Uterus (tissue), 4 donors: ENCODE results near the gene DCBLD2. TPM values are rescaled to one million over a fixed set of nuclear protein-coding genes. Genes with fewer than 3 reads are reported as not detected.

Source experiments
- DNase-seq, 2 donors: peaks; one replicate each; pipeline ENCODE4 v3.0.0-alpha.2; 2019 to 2020
- H3K27ac ChIP-seq, 2 donors: fragments of 200-600 bp; sonication (generic); 1 replicate in 1 of 2; 2 replicates in 1 of 2; pipeline ENCODE4 v1.5.1; 2016 to 2018
- H3K27me3 ChIP-seq, 2 donors: fragments of 200-600 bp; sonication (generic); one replicate each; pipeline ENCODE4 v1.5.1; 2018 to 2019; ENCODE audit warnings: control low read depth in 1 of 2
- H3K36me3 ChIP-seq, 2 donors: fragments of 200-600 bp; sonication (generic); one replicate each; pipeline ENCODE4 v1.5.1; 2019; ENCODE audit warnings: control low read depth in 1 of 2
- H3K4me1 ChIP-seq, 2 donors: fragments of 200-600 bp; sonication (generic); one replicate each; pipeline ENCODE4 v1.5.1; 2018 to 2019; ENCODE audit warnings: control low read depth in 1 of 2
- H3K4me3 ChIP-seq, 2 donors: fragments of 200-600 bp; sonication (generic); 1 replicate in 1 of 2; 2 replicates in 1 of 2; pipeline ENCODE4 v1.5.1; 2018 to 2019; ENCODE audit warnings: mild to moderate bottlenecking in 1 of 2
- H3K9me3 ChIP-seq, 2 donors: fragments of 200-600 bp; sonication (generic); one replicate each; pipeline ENCODE4 v1.5.1; 2019; ENCODE audit warnings: control low read depth in 1 of 2
- POLR2A ChIP-seq, 2 donors: fragments of 450-650 bp; IDR thresholded peaks; one replicate each; pipeline ENCODE4 v1.6.1; 2016; ENCODE audit warnings: antibody characterized with exemption in 2 of 2, mild to moderate bottlenecking in 1 of 2, moderate library complexity in 1 of 2
- intact Hi-C: fragments of 100-400 bp; cut with DNase I; formaldehyde crosslinking; loops from one replicate; pipeline ENCODE4 v1.15.1; 2023; ENCODE audit warnings: low total_unique reads
- total RNA-seq, 4 donors: library from RNA; depleted of rRNA in 3 of 4; stranded (reverse); fragments of >200 nt in 3 of 4; gene quantifications; one replicate each; pipeline versions ENCODE4 v1.1.0 to v1.2.4, GENCODE V29; 2014 to 2023
- TF ChIP-seq, protein P1 (sequence below), 4 experiments: fragments of 200-600 bp in 2 of 4; fragments of 450-650 bp in 2 of 4; sonication (generic) in 2 of 4; IDR thresholded peaks; one replicate each; pipeline ENCODE4 v1.5.1; 2016 to 2019; ENCODE audit warnings: antibody characterized with exemption in 4 of 4, mild to moderate bottlenecking in 2 of 4, moderate library complexity in 1 of 4
- donor health status: DM: yes; HTN: yes; CAD: no.

The DCBLD2 gene
- total RNA-seq, 4 donors from 2014 or later = 27.4 to 60.1 (median 40.9) TPM

DNA sequence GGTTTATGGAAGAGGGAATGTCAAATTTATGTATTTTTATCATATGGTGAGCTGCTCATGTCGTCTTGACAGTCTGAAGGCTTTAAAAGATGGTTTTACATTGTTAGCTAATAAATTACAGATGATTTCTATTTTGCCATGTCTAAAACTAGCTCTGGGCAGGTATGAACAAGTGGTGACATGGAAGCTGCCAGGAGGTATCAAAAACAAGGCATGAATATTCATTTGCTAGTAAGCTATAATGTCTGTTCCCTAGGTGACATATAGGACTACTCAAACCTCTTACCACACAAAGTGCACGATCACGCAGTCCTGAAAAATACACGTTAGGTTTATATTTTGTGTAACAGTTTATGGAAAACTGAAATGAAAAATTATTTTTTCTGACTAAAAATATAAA, 103.6 kb downstream of the DCBLD2 start:
- Histone ChIP-seq H3K36me3 (no peaks in the 10 kb centered on the region), H3K4me3 (no peak overlapping the region), H3K9me3 (no peaks in the 10 kb centered on the region), H3K4me1 (no peaks in the 10 kb centered on the region), H3K27ac (no peak overlapping the region), H3K27me3 (no peaks in the 10 kb centered on the region)
- TF ChIP-seq, protein P1, sequence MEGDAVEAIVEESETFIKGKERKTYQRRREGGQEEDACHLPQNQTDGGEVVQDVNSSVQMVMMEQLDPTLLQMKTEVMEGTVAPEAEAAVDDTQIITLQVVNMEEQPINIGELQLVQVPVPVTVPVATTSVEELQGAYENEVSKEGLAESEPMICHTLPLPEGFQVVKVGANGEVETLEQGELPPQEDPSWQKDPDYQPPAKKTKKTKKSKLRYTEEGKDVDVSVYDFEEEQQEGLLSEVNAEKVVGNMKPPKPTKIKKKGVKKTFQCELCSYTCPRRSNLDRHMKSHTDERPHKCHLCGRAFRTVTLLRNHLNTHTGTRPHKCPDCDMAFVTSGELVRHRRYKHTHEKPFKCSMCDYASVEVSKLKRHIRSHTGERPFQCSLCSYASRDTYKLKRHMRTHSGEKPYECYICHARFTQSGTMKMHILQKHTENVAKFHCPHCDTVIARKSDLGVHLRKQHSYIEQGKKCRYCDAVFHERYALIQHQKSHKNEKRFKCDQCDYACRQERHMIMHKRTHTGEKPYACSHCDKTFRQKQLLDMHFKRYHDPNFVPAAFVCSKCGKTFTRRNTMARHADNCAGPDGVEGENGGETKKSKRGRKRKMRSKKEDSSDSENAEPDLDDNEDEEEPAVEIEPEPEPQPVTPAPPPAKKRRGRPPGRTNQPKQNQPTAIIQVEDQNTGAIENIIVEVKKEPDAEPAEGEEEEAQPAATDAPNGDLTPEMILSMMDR (IDR thresholded peaks at IDR 0.05) = no peak
- TF ChIP-seq POLR2A (IDR thresholded peaks at IDR 0.05) = no peak
- intact Hi-C loops = no loop called here
- DNase-seq = no peak

DNA sequence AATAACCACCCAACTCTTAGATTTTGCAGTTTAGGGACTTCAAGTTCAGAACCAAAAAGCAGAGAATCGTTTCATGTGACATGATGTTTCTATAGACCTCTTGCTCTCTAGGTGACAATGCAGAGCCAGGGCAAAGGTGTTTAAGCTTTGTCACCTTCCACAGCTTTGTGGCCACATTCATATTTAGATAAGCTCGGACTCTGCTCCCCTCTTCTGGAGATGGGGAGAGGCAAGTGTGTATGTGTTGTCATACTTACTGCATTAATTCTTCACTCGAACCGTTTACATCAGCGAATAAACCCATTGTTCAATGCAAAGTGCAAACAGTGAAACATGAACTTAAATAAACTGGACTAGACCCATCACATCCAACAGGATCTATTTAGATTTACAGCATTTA, 105.2 kb downstream of the DCBLD2 start:
- no peak overlapping the region for H3K4me3 ChIP-seq
- intact Hi-C loops = no loop called here
- TF ChIP-seq POLR2A (IDR thresholded peaks at IDR 0.05) = no peak
- TF ChIP-seq, protein P1 (IDR thresholded peaks at IDR 0.05) = no peak

DNA sequence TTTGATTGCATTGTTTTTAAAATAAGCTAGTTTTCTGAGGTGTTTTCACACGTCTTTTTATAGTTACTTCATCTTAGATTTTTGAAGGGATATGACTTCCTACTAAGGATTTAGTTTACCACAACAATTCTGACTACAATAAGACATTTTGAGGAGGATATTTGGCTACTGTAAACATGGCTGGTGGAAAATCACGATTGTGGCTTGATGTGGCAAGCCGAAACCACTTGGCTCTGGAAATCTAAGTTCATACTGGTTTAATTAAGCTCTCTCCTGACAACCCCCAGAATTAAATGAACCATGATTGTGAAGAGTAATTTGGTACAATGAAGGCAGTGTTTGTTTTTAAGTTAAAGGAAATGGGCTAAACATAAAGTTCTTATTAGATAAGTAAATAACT, 107.5 kb downstream of the DCBLD2 start:
- DNase-seq = no peak
- Histone ChIP-seq H3K36me3 (no peaks in the 10 kb centered on the region), H3K4me1 (no peaks in the 10 kb centered on the region), H3K27ac (no peak overlapping the region), H3K27me3 (no peaks in the 10 kb centered on the region), H3K9me3 (no peaks in the 10 kb centered on the region), H3K4me3 (no peak overlapping the region)
- intact Hi-C loops = no loop called here
- TF ChIP-seq POLR2A (IDR thresholded peaks at IDR 0.05) = no peak
- TF ChIP-seq, protein P1 (IDR thresholded peaks at IDR 0.05) = no peak

More for the DNA sequence above, 105.2 kb downstream of the DCBLD2 start:
- H3K9me3 ChIP-seq = no peaks in the 10 kb centered on the region
- no peaks in the 10 kb centered on the region for H3K27me3 ChIP-seq
- no peak for DNase-seq
- H3K4me1 ChIP-seq = no peaks in the 10 kb centered on the region
- no peak overlapping the region for H3K27ac ChIP-seq
- no peaks in the 10 kb centered on the region for H3K36me3 ChIP-seq

DNA sequence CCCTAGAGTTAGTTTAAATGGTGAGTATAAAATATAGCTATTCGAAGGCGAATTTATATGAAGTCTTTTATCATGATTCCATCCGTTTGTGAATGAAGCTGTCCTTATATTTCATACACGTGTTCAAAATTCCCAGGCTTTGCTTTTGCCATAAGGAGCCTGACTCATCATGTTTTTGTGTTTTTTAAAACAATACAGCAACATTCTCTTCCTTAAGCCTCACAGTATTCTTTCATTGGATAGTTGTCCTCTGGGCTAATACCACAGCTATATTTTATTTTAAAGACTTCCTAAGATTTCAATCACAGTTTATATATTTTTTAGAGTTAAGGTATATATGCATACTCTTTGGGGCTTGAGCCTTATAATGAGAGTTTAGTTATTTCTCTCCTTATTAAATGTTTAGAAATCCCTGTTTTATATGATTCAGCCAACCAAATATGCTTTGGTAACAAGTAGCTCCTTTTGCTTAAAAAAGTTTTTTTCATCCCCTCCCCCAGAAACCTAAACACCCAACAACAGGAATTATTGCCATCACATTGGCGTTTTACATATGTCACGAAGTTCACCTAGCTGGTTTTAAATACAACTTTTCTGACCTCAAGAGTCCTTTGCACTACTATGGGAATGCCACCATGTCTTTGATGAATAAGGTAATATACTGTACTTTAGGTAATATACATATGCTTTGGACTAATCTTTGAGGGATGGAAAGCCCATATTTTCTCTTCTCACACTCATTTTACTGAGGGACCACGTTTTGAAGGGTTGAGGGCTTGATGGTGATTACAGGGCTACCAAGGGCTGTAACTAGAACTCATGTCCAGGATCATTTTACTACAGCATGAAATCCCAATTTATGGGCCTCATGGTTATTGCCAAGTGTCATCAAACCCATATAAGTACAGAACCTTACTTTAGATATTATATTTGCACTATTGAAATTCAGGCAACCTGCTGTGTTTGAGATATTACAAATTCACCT, 109.9 kb downstream of the DCBLD2 start:
- no peak overlapping the region for H3K27ac ChIP-seq
- no peak for DNase-seq
- TF ChIP-seq, protein P1 (IDR thresholded peaks at IDR 0.05) = no peak
- TF ChIP-seq POLR2A (IDR thresholded peaks at IDR 0.05) = no peak

DNA sequence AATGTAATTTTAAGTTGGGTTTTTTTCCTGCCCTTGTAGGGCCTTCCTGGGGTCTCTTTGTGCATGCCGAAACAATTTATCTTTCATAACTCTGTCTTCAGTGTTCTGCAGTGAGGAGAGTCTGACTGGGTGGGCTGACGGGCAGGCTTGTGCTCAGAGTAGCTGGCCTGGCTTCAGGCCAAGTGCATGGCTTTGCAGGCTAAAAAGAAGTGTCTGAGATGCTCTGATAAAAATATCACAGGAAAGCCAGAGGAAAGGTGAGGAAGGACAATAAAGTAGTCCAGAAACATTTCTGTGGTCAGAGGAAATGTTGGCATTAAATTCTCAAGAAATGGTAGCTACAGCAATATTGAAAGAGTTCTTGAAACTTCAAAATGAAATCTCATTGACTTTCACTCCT, 112.8 kb downstream of the DCBLD2 start:
- Histone ChIP-seq H3K9me3 (no peaks in the 10 kb centered on the region), H3K4me1 (no peaks in the 10 kb centered on the region), H3K4me3 (no peak overlapping the region), H3K27me3 (no peaks in the 10 kb centered on the region), H3K36me3 (no peaks in the 10 kb centered on the region), H3K27ac (no peak overlapping the region)
- intact Hi-C loops = no loop called here
- TF ChIP-seq POLR2A (IDR thresholded peaks at IDR 0.05) = no peak
- TF ChIP-seq, protein P1 (IDR thresholded peaks at IDR 0.05) = no peak
- no peak for DNase-seq

More for the DNA sequence above, 109.9 kb downstream of the DCBLD2 start:
- H3K9me3 ChIP-seq = no peaks in the 10 kb centered on the region
- intact Hi-C loops = no loop called here
- H3K4me1 ChIP-seq = no peaks in the 10 kb centered on the region
- no peak overlapping the region for H3K4me3 ChIP-seq
- no peaks in the 10 kb centered on the region for H3K36me3 ChIP-seq
- no peaks in the 10 kb centered on the region for H3K27me3 ChIP-seq
